HepG2 (cell line): ENCODE data around the gene MRPS2.

Experiments used
- EZH2 ChIP-seq: conservative IDR thresholded peaks from 2 replicates; pipeline ENCODE4 v1.6.1; 2012; ENCODE audit warnings: mild to moderate bottlenecking, low read depth, low read length, moderate library complexity
- NFATC3 ChIP-seq: sonication (generic); formaldehyde crosslinking; IDR thresholded peaks from 2 replicates; pipeline ENCODE4 v1.5.1; 2020; ENCODE audit warnings: mild to moderate bottlenecking, missing genetic modification reagents
- POLR2A ChIP-seq, 2 experiments: IDR thresholded peaks; 2 replicates each; pipeline ENCODE4 v1.6.1; 2011; ENCODE audit warnings: low read depth in 2 of 2, low read length in 2 of 2, mild to moderate bottlenecking in 1 of 2, moderate library complexity in 1 of 2; ENCODE audit not compliant: insufficient read depth in 1 of 2
- SETDB1 ChIP-seq: sonication (generic); formaldehyde crosslinking; IDR thresholded peaks from 2 replicates; pipeline ENCODE4 v1.5.1; 2020; ENCODE audit warnings: missing genetic modification reagents, mild to moderate bottlenecking, borderline replicate concordance
- ZNF136 ChIP-seq: sonication (generic); formaldehyde crosslinking; IDR thresholded peaks from 2 replicates; pipeline ENCODE4 v1.8.1; 2022; ENCODE audit warnings: low read depth, mild to moderate bottlenecking, moderate library complexity, missing genetic modification reagents
- ZNF143 ChIP-seq: sonication (generic); formaldehyde crosslinking; IDR thresholded peaks from 2 replicates; pipeline ENCODE4 v1.4.0; 2020; ENCODE audit warnings: missing genetic modification reagents
- ZNF562 ChIP-seq: sonication (generic); formaldehyde crosslinking; IDR thresholded peaks from 2 replicates; pipeline ENCODE4 v1.8.0; 2022; ENCODE audit warnings: missing genetic modification reagents, borderline replicate concordance
- TF ChIP-seq, protein P1 (sequence below), 2 experiments: fragments of 450-650 bp in 1 of 2; sonication (generic) in 1 of 2; formaldehyde crosslinking in 1 of 2; IDR thresholded peaks; 2 replicates each; pipeline versions ENCODE4 v1.6.1 to v1.8.0; 2016 to 2022; ENCODE audit warnings: antibody characterized with exemption in 1 of 2, mild to moderate bottlenecking in 1 of 2, missing genetic modification reagents in 1 of 2

DNA sequence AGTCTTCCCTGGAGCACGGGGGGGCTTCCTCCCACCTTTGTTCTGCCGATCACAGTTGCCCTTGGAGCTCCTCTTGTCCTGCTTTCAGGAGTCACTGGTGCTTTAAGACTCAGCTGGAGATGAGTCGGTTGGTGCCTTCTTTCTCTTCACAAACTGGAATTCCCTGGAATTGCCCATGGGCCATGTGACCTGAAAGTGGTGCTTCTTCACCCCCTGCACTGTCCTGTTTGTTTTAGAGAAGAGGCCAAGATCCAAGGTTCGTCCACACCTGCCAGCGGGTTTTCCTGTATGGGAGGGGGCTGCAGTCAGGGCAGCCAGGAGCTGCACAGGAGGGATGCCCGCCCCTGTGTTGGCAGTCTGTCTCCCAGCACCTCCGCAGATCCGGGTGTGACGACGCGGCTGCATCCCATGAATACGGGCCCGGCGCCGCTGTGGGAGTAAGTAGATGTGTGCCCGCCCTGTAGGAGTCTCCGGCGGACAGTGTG is 9.5 kb upstream of the MRPS2 start:
- TF ChIP-seq EZH2: no peak
- no peak for TF ChIP-seq NFATC3 (CRISPR knock-in tag)
- TF ChIP-seq, protein P1, sequence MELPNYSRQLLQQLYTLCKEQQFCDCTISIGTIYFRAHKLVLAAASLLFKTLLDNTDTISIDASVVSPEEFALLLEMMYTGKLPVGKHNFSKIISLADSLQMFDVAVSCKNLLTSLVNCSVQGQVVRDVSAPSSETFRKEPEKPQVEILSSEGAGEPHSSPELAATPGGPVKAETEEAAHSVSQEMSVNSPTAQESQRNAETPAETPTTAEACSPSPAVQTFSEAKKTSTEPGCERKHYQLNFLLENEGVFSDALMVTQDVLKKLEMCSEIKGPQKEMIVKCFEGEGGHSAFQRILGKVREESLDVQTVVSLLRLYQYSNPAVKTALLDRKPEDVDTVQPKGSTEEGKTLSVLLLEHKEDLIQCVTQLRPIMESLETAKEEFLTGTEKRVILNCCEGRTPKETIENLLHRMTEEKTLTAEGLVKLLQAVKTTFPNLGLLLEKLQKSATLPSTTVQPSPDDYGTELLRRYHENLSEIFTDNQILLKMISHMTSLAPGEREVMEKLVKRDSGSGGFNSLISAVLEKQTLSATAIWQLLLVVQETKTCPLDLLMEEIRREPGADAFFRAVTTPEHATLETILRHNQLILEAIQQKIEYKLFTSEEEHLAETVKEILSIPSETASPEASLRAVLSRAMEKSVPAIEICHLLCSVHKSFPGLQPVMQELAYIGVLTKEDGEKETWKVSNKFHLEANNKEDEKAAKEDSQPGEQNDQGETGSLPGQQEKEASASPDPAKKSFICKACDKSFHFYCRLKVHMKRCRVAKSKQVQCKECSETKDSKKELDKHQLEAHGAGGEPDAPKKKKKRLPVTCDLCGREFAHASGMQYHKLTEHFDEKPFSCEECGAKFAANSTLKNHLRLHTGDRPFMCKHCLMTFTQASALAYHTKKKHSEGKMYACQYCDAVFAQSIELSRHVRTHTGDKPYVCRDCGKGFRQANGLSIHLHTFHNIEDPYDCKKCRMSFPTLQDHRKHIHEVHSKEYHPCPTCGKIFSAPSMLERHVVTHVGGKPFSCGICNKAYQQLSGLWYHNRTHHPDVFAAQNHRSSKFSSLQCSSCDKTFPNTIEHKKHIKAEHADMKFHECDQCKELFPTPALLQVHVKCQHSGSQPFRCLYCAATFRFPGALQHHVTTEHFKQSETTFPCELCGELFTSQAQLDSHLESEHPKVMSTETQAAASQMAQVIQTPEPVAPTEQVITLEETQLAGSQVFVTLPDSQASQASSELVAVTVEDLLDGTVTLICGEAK (IDR thresholded peaks at IDR 0.05): no peak
- TF ChIP-seq, protein P1 (CRISPR knock-in tag; IDR thresholded peaks at IDR 0.05): no peak
- TF ChIP-seq SETDB1: no peak
- TF ChIP-seq ZNF143 (CRISPR knock-in tag): no peak
- TF ChIP-seq ZNF136 (CRISPR knock-in tag): no peak
- no peak for TF ChIP-seq POLR2A (IDR thresholded peaks at IDR 0.05; ENCODE audit: insufficient read depth in 1 of 2, low read depth in 2 of 2, low read length in 2 of 2)
- TF ChIP-seq ZNF562 (CRISPR knock-in tag): no peak
